ENCODE data around the gene PCDH9.

Gene PCDH9

GRCh38 chr13:66895780-66896179 is 334.4 kb downstream of the PCDH9 start:
- Histone ChIP-seq H3K9ac (ENCODE audit: low read length) (no peak overlapping the region), H3K27ac (ENCODE audit: low read depth, low read length) (no peak overlapping the region), H3K79me2 (ENCODE audit: insufficient read depth, low read length) (no peaks in the 10 kb centered on the region), H3F3A (ENCODE audit: insufficient read depth) (no peaks in the 10 kb centered on the region), H3K4me2 (ENCODE audit: low read depth, low read length, poor library complexity, severe bottlenecking) (no peak overlapping the region), H3K36me3 (ENCODE audit: low read length) (no peaks in the 10 kb centered on the region), H4K20me1 (ENCODE audit: low read depth, low read length) (no peaks in the 10 kb centered on the region), H3K27me3 (ENCODE audit: low read length) (no peaks in the 10 kb centered on the region), H3K9me2 (replicated peaks; ENCODE audit: insufficient read depth, low read length) (no peaks in the 10 kb centered on the region), H2AFZ (ENCODE audit: low read depth, low read length, severe bottlenecking) (no peak overlapping the region), H3K4me3 (ENCODE audit: insufficient read depth, low read length, poor library complexity, severe bottlenecking) (no peak overlapping the region), H3K9me3 (ENCODE audit: insufficient read depth, low read length) (no peaks in the 10 kb centered on the region)
- no peak for TF ChIP-seq CTCF (IDR thresholded peaks at IDR 0.05; ENCODE audit: insufficient read depth, low read length, poor library complexity, severe bottlenecking)
- no peak for TF ChIP-seq EZH2phosphoT487 (conservative IDR thresholded peaks at IDR 0.05; ENCODE audit: low read length)

GRCh38 chr13:66895320-66895719 is 334.8 kb downstream of the PCDH9 start:
- no peaks in the 10 kb centered on the region for H3F3A ChIP-seq (ENCODE audit: insufficient read depth)
- H4K20me1 ChIP-seq (ENCODE audit: low read depth, low read length): no peaks in the 10 kb centered on the region
- no peaks in the 10 kb centered on the region for H3K9me2 ChIP-seq (replicated peaks; ENCODE audit: insufficient read depth, low read length)
- no peaks in the 10 kb centered on the region for H3K79me2 ChIP-seq (ENCODE audit: insufficient read depth, low read length)
- no peaks in the 10 kb centered on the region for H3K27me3 ChIP-seq (ENCODE audit: low read length)
- no peak overlapping the region for H3K4me2 ChIP-seq (ENCODE audit: low read depth, low read length, poor library complexity, severe bottlenecking)
- H3K9ac ChIP-seq (ENCODE audit: low read length): no peak overlapping the region
- no peak for TF ChIP-seq EZH2phosphoT487 (conservative IDR thresholded peaks at IDR 0.05; ENCODE audit: low read length)
- no peak for TF ChIP-seq CTCF (IDR thresholded peaks at IDR 0.05; ENCODE audit: insufficient read depth, low read length, poor library complexity, severe bottlenecking)
- H3K36me3 ChIP-seq (ENCODE audit: low read length): no peaks in the 10 kb centered on the region
- H3K4me3 ChIP-seq (ENCODE audit: insufficient read depth, low read length, poor library complexity, severe bottlenecking): no peak overlapping the region
- no peak overlapping the region for H3K27ac ChIP-seq (ENCODE audit: low read depth, low read length)
- H2AFZ ChIP-seq (ENCODE audit: low read depth, low read length, severe bottlenecking): no peak overlapping the region
- no peaks in the 10 kb centered on the region for H3K9me3 ChIP-seq (ENCODE audit: insufficient read depth, low read length)

GRCh38 chr13:66888698-66889097 is 341.4 kb downstream of the PCDH9 start:
- no peak overlapping the region for H2AFZ ChIP-seq (ENCODE audit: low read depth, low read length, severe bottlenecking)
- no peak overlapping the region for H3K4me2 ChIP-seq (ENCODE audit: low read depth, low read length, poor library complexity, severe bottlenecking)
- no peak overlapping the region for H3K9ac ChIP-seq (ENCODE audit: low read length)
- peak overlapping the region; percentile 11; the same call in 1 of the 2 replicates for H3K27ac ChIP-seq (ENCODE audit: low read depth, low read length)
- H3K4me3 ChIP-seq (ENCODE audit: insufficient read depth, low read length, poor library complexity, severe bottlenecking): no peak overlapping the region
- H3K36me3 ChIP-seq (ENCODE audit: low read length): no peaks in the 10 kb centered on the region
- no peaks in the 10 kb centered on the region for H3K79me2 ChIP-seq (ENCODE audit: insufficient read depth, low read length)
- no peaks in the 10 kb centered on the region for H4K20me1 ChIP-seq (ENCODE audit: low read depth, low read length)
- TF ChIP-seq EZH2phosphoT487 (conservative IDR thresholded peaks at IDR 0.05; ENCODE audit: low read length): no peak
- TF ChIP-seq CTCF (IDR thresholded peaks at IDR 0.05; ENCODE audit: insufficient read depth, low read length, poor library complexity, severe bottlenecking): no peak
- no peaks in the 10 kb centered on the region for H3K9me2 ChIP-seq (replicated peaks; ENCODE audit: insufficient read depth, low read length)
- H3F3A ChIP-seq (ENCODE audit: insufficient read depth): peaks cover 30% of the 10 kb centered on the region
- no peaks in the 10 kb centered on the region for H3K27me3 ChIP-seq (ENCODE audit: low read length)
- H3K9me3 ChIP-seq (ENCODE audit: insufficient read depth, low read length): no peaks in the 10 kb centered on the region

All from SU-DHL-6 (cell line).